Activated B cell treated with CpG ODN at 0.5 μM for 24 hours (primary cell): Measurements from ENCODE around the gene KDM4C. TPM values are rescaled to one million over a fixed set of nuclear protein-coding genes. Genes with fewer than 3 reads are reported as not detected.

Source experiments
- ATAC-seq: fragments of 200-7000 bp; cut with Tn5 transposase; one replicate; pipeline ENCODE4 v1.10.0; 2021; ENCODE audit warnings: low read depth, mild to moderate bottlenecking, moderate library complexity
- CTCF ChIA-PET: fragments of 350-600 bp; sonication (Branson Sonifier 250); formaldehyde crosslinking; loops from one replicate; lab custom pipeline; 2021; ENCODE audit warnings: antibody characterized with exemption; lab: Charles Lee
- POLR2A ChIA-PET: fragments of 350-600 bp; sonication (Branson Sonifier 250); formaldehyde crosslinking; loops from one replicate; lab custom pipeline; 2021; ENCODE audit warnings: antibody characterized with exemption; lab: Charles Lee
- DNase-seq: peaks from one replicate; pipeline ENCODE4 v3.0.0; 2022
- H3K27ac Mint-ChIP-seq: one replicate; pipeline ENCODE4 v1.8.0; 2020; ENCODE audit warnings: mixed read lengths
- H3K27me3 Mint-ChIP-seq: one replicate; pipeline ENCODE4 v1.8.0; 2021; ENCODE audit warnings: mixed read lengths
- H3K36me3 Mint-ChIP-seq: one replicate; pipeline ENCODE4 v1.8.0; 2021; ENCODE audit warnings: low read depth, mixed read lengths
- H3K4me1 Mint-ChIP-seq: one replicate; pipeline ENCODE4 v1.8.0; 2021; ENCODE audit warnings: mixed read lengths
- H3K4me3 Mint-ChIP-seq: one replicate; pipeline ENCODE4 v1.8.0; 2020; ENCODE audit warnings: mild to moderate bottlenecking, mixed read lengths
- H3K9me3 Mint-ChIP-seq: one replicate; pipeline ENCODE4 v1.8.0; 2020; ENCODE audit warnings: mixed read lengths
- CTCF ChIP-seq: fragments of 200-600 bp; IDR thresholded peaks from one replicate; pipeline ENCODE4 v1.8.0; 2022; ENCODE audit warnings: antibody characterized with exemption, mild to moderate bottlenecking
- intact Hi-C: fragments of 100-400 bp; cut with micrococcal nuclease; formaldehyde crosslinking; loops from one replicate; pipeline ENCODE4 v1.15.1; 2024
- total RNA-seq: library from RNA; stranded (reverse); gene quantifications from 2 replicates; pipeline ENCODE4 v1.2.3, GENCODE V29; 2022

The KDM4C gene
- total RNA-seq, 1 donor from 2014 or later = 113 TPM

GRCh38 chr9:6758248-6758497 is 400 bp downstream of the KDM4C start:
- TF ChIP-seq CTCF = no peak
- Mint-ChIP-seq H3K36me3 (peaks cover 22% of the 10 kb centered on the region), H3K27ac (peak overlapping the region; percentile 100), H3K4me3 (peak overlapping the region; percentile 99), H3K9me3 (peaks cover 2% of the 10 kb centered on the region), H3K27me3 (no peaks in the 10 kb centered on the region), H3K4me1 (peaks cover 42% of the 10 kb centered on the region)
- ChIA-PET CTCF (interaction anchor here (0.8 to 1.8 kb wide), 3 partner anchors 65 to 173 kb away, joined by 3 to 6 read pairs (median 5); no protein-coding TSS in a partner anchor), POLR2A (interaction anchor here (0.8 to 13.7 kb wide), 38 partner anchors 8 to 1320 kb away, joined by 3 to 853 read pairs (median 7); partner anchors contain the start of genes GLDC, PLGRKT, RIC1 and UHRF2)
- ATAC-seq = peak; percentile 12
- intact Hi-C loops = loop anchor here (1.0 to 10.0 kb wide), 3 partner anchors 8 to 1773 kb away; partner anchors contain the start of genes JAK2 and RIC1
- no peak for DNase-seq

- Mint-ChIP-seq H3K4me1 (peaks cover 47% of the 10 kb centered on the region), H3K9me3 (peaks cover 5% of the 10 kb centered on the region), H3K27me3 (no peaks in the 10 kb centered on the region), H3K27ac (peak overlapping the region; percentile 100), H3K36me3 (peaks cover 24% of the 10 kb centered on the region), H3K4me3 (peak overlapping the region; percentile 99)
- no peak for TF ChIP-seq CTCF
- ATAC-seq = peak; percentile 16
- ChIA-PET POLR2A (interaction anchor here (0.8 to 13.7 kb wide), 28 partner anchors 9 to 1130 kb away, joined by 3 to 853 read pairs (median 9); partner anchors contain the start of genes GLDC, RIC1 and UHRF2), CTCF (interaction anchor here (1.2 kb wide), 1 partner anchor 173 kb away, joined by 5 read pairs; no protein-coding TSS in a partner anchor)
- intact Hi-C loops = loop anchor here (1.0 to 10.0 kb wide), 3 partner anchors 8 to 1774 kb away; partner anchors contain the start of genes JAK2 and RIC1
- DNase-seq = peak; percentile 57
These were observed 868 bp downstream of the KDM4C start for GRCh38 chr9:6758498-6759184.

- peak overlapping the region; percentile 99 for H3K4me3 Mint-ChIP-seq
- DNase-seq = no peak
- intact Hi-C loops = loop anchor here (10.0 kb wide), 2 partner anchors 1135 to 1775 kb away; partner anchors contain the start of genes JAK2 and RIC1
- peaks cover 54% of the 10 kb centered on the region for H3K4me1 Mint-ChIP-seq
- H3K9me3 Mint-ChIP-seq = peaks cover 5% of the 10 kb centered on the region
- no peak for TF ChIP-seq CTCF
- CTCF ChIA-PET = interaction anchor here (0.8 to 1.1 kb wide), 2 partner anchors 20 to 73 kb away, joined by 3 read pairs; no protein-coding TSS in a partner anchor
- H3K27me3 Mint-ChIP-seq = no peaks in the 10 kb centered on the region
- ATAC-seq = peak; percentile 0
- POLR2A ChIA-PET = interaction anchor here (0.6 to 13.7 kb wide), 11 partner anchors 9 to 359 kb away, joined by 3 to 853 read pairs (median 39); partner anchors contain the start of gene UHRF2
- H3K27ac Mint-ChIP-seq = peak overlapping the region; percentile 100
- H3K36me3 Mint-ChIP-seq = peaks cover 27% of the 10 kb centered on the region
These were observed 1.6 kb downstream of the KDM4C start for GRCh38 chr9:6759185-6759977.

GRCh38 chr9:6761306-6761705 is 3.5 kb downstream of the KDM4C start:
- Mint-ChIP-seq H3K27me3 (no peaks in the 10 kb centered on the region), H3K4me1 (peaks cover 69% of the 10 kb centered on the region), H3K36me3 (peaks cover 27% of the 10 kb centered on the region), H3K9me3 (peaks cover 5% of the 10 kb centered on the region), H3K4me3 (peak overlapping the region; percentile 48), H3K27ac (no peak overlapping the region)
- ATAC-seq (no peak), DNase-seq (no peak)
- ChIA-PET POLR2A (interaction anchor here (0.6 to 13.7 kb wide), 5 partner anchors 16 to 76 kb away, joined by 3 to 853 read pairs (median 6); no protein-coding TSS in a partner anchor), CTCF (no interaction called here)
- intact Hi-C loops = loop anchor here (5.0 kb wide), 1 partner anchor 36 kb away; no protein-coding TSS in a partner anchor
- TF ChIP-seq CTCF = no peak
